Hepatocyte (in vitro differentiated cells): ENCODE measurements around the gene OSGIN1. TPM values are rescaled to one million over a fixed set of nuclear protein-coding genes. Genes with fewer than 3 reads are reported as not detected.

Experiments used
- DNase-seq: peaks from one replicate; pipeline ENCODE4 v3.0.0-alpha.2; 2016; ENCODE audit warnings: low spot score
- H2AFZ ChIP-seq: fragments of 200-600 bp; sonication (generic); 2 replicates; pipeline ENCODE4 v1.6.0; 2016; ENCODE audit warnings: antibody characterized with exemption, mild to moderate bottlenecking
- H3K27ac ChIP-seq: fragments of 200-600 bp; sonication (generic); 2 replicates; pipeline ENCODE4 v1.5.1; 2016; ENCODE audit warnings: mild to moderate bottlenecking
- H3K27me3 ChIP-seq: fragments of 200-600 bp; sonication (generic); 2 replicates; pipeline ENCODE4 v1.6.1; 2016
- H3K36me3 ChIP-seq: fragments of 200-600 bp; sonication (generic); replicated peaks from 2 replicates; pipeline ENCODE4 v1.5.1; 2016; ENCODE audit warnings: low read depth; ENCODE audit not compliant: insufficient read depth
- H3K4me1 ChIP-seq: fragments of 200-600 bp; sonication (generic); 2 replicates; pipeline ENCODE4 v1.5.1; 2016; ENCODE audit warnings: mild to moderate bottlenecking, moderate library complexity; ENCODE audit not compliant: insufficient read depth
- H3K4me2 ChIP-seq: fragments of 200-600 bp; sonication (generic); 2 replicates; pipeline ENCODE4 v1.6.0; 2016
- H3K4me3 ChIP-seq: fragments of 200-600 bp; sonication (generic); 2 replicates; pipeline ENCODE4 v1.5.1; 2016; ENCODE audit warnings: mild to moderate bottlenecking
- H3K79me2 ChIP-seq: fragments of 200-600 bp; sonication (generic); 2 replicates; pipeline ENCODE4 v1.6.0; 2017; ENCODE audit warnings: mild to moderate bottlenecking
- H3K9me2 ChIP-seq: fragments of 200-600 bp; sonication (generic); replicated peaks from 2 replicates; pipeline ENCODE4 v1.6.0; 2017; ENCODE audit warnings: mild to moderate bottlenecking; ENCODE audit not compliant: insufficient read depth
- H3K9me3 ChIP-seq: fragments of 200-600 bp; sonication (generic); 2 replicates; pipeline ENCODE4 v1.5.1; 2016; ENCODE audit warnings: low read depth, mild to moderate bottlenecking
- H4K20me1 ChIP-seq: fragments of 200-600 bp; sonication (generic); 2 replicates; pipeline ENCODE4 v1.6.0; 2016; ENCODE audit warnings: mild to moderate bottlenecking; ENCODE audit not compliant: insufficient read depth, poor library complexity, severe bottlenecking
- EZH2 ChIP-seq: fragments of 200-600 bp; sonication (generic); IDR thresholded peaks from 2 replicates; pipeline ENCODE4 v1.6.1; 2016; ENCODE audit warnings: antibody characterized with exemption, mild to moderate bottlenecking, borderline replicate concordance
- EZH2phosphoT487 ChIP-seq: fragments of 200-600 bp; sonication (generic); IDR thresholded peaks from one replicate; pipeline ENCODE4 v1.6.1; 2018; ENCODE audit warnings: antibody characterized with exemption, mild to moderate bottlenecking, low read depth, moderate library complexity; ENCODE audit not compliant: unreplicated experiment, severe bottlenecking
- WGBS: methylation state at CpG from one replicate; pipeline ENCODE4 v1.1.6; 2016; ENCODE audit warnings: low lambda C conversion rate; ENCODE audit errors: missing lambda C conversion rate; 5-methylcytosine and 5-hydroxymethylcytosine counted together
- polyA plus RNA-seq: library from polyadenylated mRNA; unstranded; fragments of >200 nt; fragmentation: Nextera tagmentation; extraction: Ambion mirVana; gene quantifications from 2 replicates; pipeline ENCODE4 v1.2.1, GENCODE V29; 2016
- total RNA-seq: library from RNA; depleted of rRNA; stranded (reverse); fragments of >200 nt; gene quantifications from 2 replicates; pipeline ENCODE4 v1.2.3, GENCODE V29; 2014
- TF ChIP-seq, protein P1 (sequence below): fragments of 200-600 bp; sonication (generic); IDR thresholded peaks from 2 replicates; pipeline ENCODE4 v1.5.1; 2016; ENCODE audit warnings: antibody characterized with exemption, mild to moderate bottlenecking; ENCODE audit not compliant: poor library complexity

The OSGIN1 gene
- total and polyA plus RNA-seq, 2 experiments from 2014 or later, result 1.9 to 10.0 TPM

DNA sequence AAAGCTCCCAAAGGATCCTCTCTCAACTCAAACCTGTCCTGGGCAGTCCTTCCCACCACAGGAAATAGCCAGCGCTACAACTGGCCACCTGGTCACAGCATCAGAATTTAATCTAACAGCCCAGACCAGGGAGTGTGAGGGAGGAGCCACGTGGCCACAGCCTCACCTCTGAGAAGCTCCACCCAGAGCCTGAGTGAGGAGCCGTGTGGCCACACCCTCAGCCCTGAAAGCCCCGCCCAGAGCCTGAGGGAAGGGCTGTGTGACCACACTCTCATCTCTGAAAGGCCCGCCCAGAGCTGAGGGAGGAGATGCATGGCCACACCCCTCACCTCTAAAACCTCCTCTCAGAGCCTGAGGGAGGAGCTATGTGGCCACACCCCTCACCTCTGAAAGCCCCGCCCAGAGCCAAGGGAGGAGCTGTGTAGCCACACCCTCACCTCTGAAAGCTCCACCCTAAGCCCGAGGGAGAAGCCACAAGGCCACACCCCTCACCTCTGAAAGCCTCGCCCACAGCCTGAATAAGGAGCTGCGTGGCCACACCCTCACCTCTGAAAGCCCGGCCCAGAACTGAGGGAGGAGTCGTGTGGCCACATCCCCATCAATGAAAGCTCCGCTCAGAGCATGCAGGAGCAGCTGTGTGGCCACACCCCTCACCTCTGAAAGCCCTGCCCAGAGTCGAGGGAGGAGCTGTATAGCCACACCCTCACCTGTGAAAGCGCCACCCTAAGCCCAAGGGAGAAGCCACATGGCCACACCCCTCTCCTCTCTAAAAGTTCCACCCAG is 60.9 kb downstream of the OSGIN1 start:
- H3K4me2 ChIP-seq, result no peak overlapping the region
- no peaks in the 10 kb centered on the region for H4K20me1 ChIP-seq
- no peaks in the 10 kb centered on the region for H3K9me3 ChIP-seq
- peak; percentile 78 for DNase-seq
- no peak overlapping the region for H3K27ac ChIP-seq
- H3K9me2 ChIP-seq, result no peaks in the 10 kb centered on the region
- no peak for TF ChIP-seq EZH2
- TF ChIP-seq, protein P1, sequence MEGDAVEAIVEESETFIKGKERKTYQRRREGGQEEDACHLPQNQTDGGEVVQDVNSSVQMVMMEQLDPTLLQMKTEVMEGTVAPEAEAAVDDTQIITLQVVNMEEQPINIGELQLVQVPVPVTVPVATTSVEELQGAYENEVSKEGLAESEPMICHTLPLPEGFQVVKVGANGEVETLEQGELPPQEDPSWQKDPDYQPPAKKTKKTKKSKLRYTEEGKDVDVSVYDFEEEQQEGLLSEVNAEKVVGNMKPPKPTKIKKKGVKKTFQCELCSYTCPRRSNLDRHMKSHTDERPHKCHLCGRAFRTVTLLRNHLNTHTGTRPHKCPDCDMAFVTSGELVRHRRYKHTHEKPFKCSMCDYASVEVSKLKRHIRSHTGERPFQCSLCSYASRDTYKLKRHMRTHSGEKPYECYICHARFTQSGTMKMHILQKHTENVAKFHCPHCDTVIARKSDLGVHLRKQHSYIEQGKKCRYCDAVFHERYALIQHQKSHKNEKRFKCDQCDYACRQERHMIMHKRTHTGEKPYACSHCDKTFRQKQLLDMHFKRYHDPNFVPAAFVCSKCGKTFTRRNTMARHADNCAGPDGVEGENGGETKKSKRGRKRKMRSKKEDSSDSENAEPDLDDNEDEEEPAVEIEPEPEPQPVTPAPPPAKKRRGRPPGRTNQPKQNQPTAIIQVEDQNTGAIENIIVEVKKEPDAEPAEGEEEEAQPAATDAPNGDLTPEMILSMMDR, result no peak
- no peak for TF ChIP-seq EZH2phosphoT487
- H3K79me2 ChIP-seq, result no peaks in the 10 kb centered on the region
- 32% methylated on average over 13 of the region's 14 CpGs for WGBS
- no peak overlapping the region for H2AFZ ChIP-seq
- H3K4me1 ChIP-seq, result no peaks in the 10 kb centered on the region
- H3K36me3 ChIP-seq, result no peaks in the 10 kb centered on the region
- H3K4me3 ChIP-seq, result no peak overlapping the region
- H3K27me3 ChIP-seq, result no peaks in the 10 kb centered on the region

DNA sequence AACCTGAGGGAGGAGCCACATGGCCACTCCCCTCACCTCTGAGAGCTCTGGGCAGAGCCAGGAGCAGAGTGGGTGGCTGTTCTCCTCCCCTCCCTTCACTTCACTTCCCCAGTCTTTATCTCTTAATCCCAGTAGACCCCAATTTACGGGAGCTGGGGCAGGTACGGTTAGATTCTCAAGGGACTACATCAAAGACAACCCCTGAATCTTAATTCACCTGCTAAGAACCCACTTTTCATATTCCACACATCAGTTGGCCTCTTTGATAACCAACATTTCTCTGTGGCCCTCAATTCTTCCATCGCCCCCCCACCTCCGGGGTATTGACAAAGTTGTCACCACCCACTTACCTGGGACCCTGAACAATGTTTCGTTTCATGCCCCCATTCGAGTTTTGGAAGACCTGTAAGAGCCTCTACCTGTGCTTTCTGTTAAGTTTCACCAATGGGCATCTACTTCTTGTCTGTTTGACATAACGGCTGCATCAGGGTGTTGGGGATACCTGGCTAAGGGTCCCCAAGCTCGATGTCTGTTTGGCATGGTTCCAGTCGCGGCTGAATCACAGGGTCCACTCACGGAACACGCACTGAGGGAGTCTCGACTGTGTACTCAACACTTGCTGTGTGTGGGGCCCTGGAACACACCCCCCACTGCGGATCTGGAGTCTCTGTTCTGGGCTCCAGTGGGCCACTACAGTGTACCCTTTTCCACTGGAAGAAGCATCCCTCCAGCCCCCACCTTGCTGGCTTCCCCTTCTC is 61.7 kb downstream of the OSGIN1 start:
- no peak for DNase-seq
- no peaks in the 10 kb centered on the region for H4K20me1 ChIP-seq
- H3K27ac ChIP-seq, result no peak overlapping the region
- no peaks in the 10 kb centered on the region for H3K9me3 ChIP-seq
- no peaks in the 10 kb centered on the region for H3K9me2 ChIP-seq
- no peak for TF ChIP-seq EZH2phosphoT487
- H3K27me3 ChIP-seq, result no peaks in the 10 kb centered on the region
- no peaks in the 10 kb centered on the region for H3K79me2 ChIP-seq
- 84% methylated on average over 14 of the region's 14 CpGs for WGBS
- no peaks in the 10 kb centered on the region for H3K4me1 ChIP-seq
- H3K4me2 ChIP-seq, result no peak overlapping the region
- H3K36me3 ChIP-seq, result no peaks in the 10 kb centered on the region
- H3K4me3 ChIP-seq, result no peak overlapping the region
- H2AFZ ChIP-seq, result no peak overlapping the region

DNA sequence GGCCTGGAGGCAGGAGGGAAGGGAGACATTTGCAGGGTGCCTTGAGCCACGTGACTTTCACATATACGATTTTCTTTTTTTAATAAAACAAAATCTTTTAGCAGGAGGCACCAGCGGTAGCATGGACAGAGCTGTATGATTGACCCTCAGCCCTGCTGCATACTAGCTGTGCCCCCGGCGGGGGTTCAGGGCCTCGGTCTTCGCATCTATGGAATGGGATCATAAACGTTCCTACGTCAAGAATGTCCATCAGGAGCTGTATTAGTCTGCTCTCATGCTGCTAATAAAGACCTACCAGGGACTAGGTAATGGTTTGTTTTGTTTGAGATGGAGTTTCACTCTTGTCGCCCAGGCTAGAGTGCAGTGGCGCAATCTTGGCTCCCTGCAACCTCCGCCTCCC is 62.4 kb downstream of the OSGIN1 start:
- Histone ChIP-seq H2AFZ (no peak overlapping the region), H4K20me1 (no peaks in the 10 kb centered on the region), H3K4me2 (no peak overlapping the region), H3K9me3 (no peaks in the 10 kb centered on the region), H3K79me2 (no peaks in the 10 kb centered on the region), H3K27ac (no peak overlapping the region), H3K36me3 (no peaks in the 10 kb centered on the region), H3K4me1 (no peaks in the 10 kb centered on the region), H3K9me2 (no peaks in the 10 kb centered on the region), H3K4me3 (no peak overlapping the region), H3K27me3 (no peaks in the 10 kb centered on the region)
- no peak for DNase-seq
- TF ChIP-seq EZH2 (no peak), EZH2phosphoT487 (no peak)
- TF ChIP-seq, protein P1, result no peak
- 87% methylated on average over 12 of the region's 12 CpGs for WGBS

Other genes with a start within 250 kb of the OSGIN1 start
- 26.7 and 26.9 TPM in 2 replicates for gene HSBP1, start 145.3 kb upstream of the OSGIN1 start, total RNA-seq
- 375 and 384 TPM in 2 replicates for gene HSBP1, start 145.3 kb upstream of the OSGIN1 start, polyA plus RNA-seq
- gene MLYCD, start 54.1 kb upstream of the OSGIN1 start, total RNA-seq, result 5.5 and 6.3 TPM in 2 replicates
- gene MLYCD, start 54.1 kb upstream of the OSGIN1 start, polyA plus RNA-seq, result 9.0 and 10.1 TPM in 2 replicates
- not detected in 2 replicates for gene NECAB2, start 15.0 kb downstream of the OSGIN1 start, total RNA-seq
- gene NECAB2, start 15.0 kb downstream of the OSGIN1 start, polyA plus RNA-seq, result 0.45 and 1.1 TPM in 2 replicates
- not detected in 2 replicates for gene SLC38A8, start 89.6 kb downstream of the OSGIN1 start, total RNA-seq
- gene SLC38A8, start 89.6 kb downstream of the OSGIN1 start, polyA plus RNA-seq, result not detected in 2 replicates
- 76.8 and 82.9 TPM in 2 replicates for gene MBTPS1, start 163.7 kb downstream of the OSGIN1 start, total RNA-seq
- 61.5 and 65.9 TPM in 2 replicates for gene MBTPS1, start 163.7 kb downstream of the OSGIN1 start, polyA plus RNA-seq
- 24.9 and 26.7 TPM in 2 replicates for gene HSDL1, start 191.9 kb downstream of the OSGIN1 start, total RNA-seq
- gene HSDL1, start 191.9 kb downstream of the OSGIN1 start, polyA plus RNA-seq, result 14.3 and 20.1 TPM in 2 replicates
- gene DNAAF1, start 192.1 kb downstream of the OSGIN1 start, total RNA-seq, result 0.13 and 0.16 TPM in 2 replicates
- 0.12 and 0.31 TPM in 2 replicates for gene DNAAF1, start 192.1 kb downstream of the OSGIN1 start, polyA plus RNA-seq
- gene TAF1C, start 233.8 kb downstream of the OSGIN1 start, total RNA-seq, result 30.2 and 32.8 TPM in 2 replicates
- gene TAF1C, start 233.8 kb downstream of the OSGIN1 start, polyA plus RNA-seq, result 39.2 and 58.0 TPM in 2 replicates
- not detected in 2 replicates for gene ADAD2, start 237.9 kb downstream of the OSGIN1 start, total RNA-seq
- 0.30 TPM in 1 of 2 replicates, not detected in the other for gene ADAD2, start 237.9 kb downstream of the OSGIN1 start, polyA plus RNA-seq